Islet precursor cell (in vitro differentiated cells): ENCODE measurements around the gene TES.
"Not testable (repeated sequence)": the region's sequence is repeated elsewhere in the genome, so short reads cannot be mapped to it uniquely, and the experiment has no call there.

Source experiments
- DNase-seq: peaks from one replicate; pipeline ENCODE4 v3.0.0-alpha.2; 2018

TES gene

GRCh38 chr7:116292381-116292780 is 82.0 kb downstream of the TES start:
- DNase-seq, result no peak

GRCh38 chr7:116293139-116293538 is 82.8 kb downstream of the TES start:
- DNase-seq, result no peak

- no peak for DNase-seq
These were observed 83.3 kb downstream of the TES start for GRCh38 chr7:116293633-116294032.

GRCh38 chr7:116295903-116296302 is 85.6 kb downstream of the TES start:
- not testable (repeated sequence) for DNase-seq

GRCh38 chr7:116298055-116298454 is 87.7 kb downstream of the TES start:
- no peak for DNase-seq

- no peak for DNase-seq
These were observed 88.2 kb downstream of the TES start for GRCh38 chr7:116298576-116298975.

GRCh38 chr7:116305485-116306408 is 95.4 kb downstream of the TES start:
- DNase-seq, result peak; percentile 79

GRCh38 chr7:116306409-116307048 is 96.2 kb downstream of the TES start:
- no peak for DNase-seq

GRCh38 chr7:116307253-116307652 is 96.9 kb downstream of the TES start:
- DNase-seq, result no peak
